PC-9 (cell line): Measurements from ENCODE around the gene S100A16.

Source experiments
- EZH2 ChIP-seq: fragments of 200-600 bp; sonication (generic); IDR thresholded peaks from 2 replicates; pipeline ENCODE4 v1.8.0; 2017; ENCODE audit warnings: antibody characterized with exemption, low read depth
- TF ChIP-seq, protein P1 (sequence below): fragments of 200-600 bp; sonication (generic); conservative IDR thresholded peaks from 2 replicates; pipeline ENCODE4 v1.6.1; 2017; ENCODE audit warnings: mixed run types, antibody characterized with exemption, mild to moderate bottlenecking, moderate library complexity

DNA sequence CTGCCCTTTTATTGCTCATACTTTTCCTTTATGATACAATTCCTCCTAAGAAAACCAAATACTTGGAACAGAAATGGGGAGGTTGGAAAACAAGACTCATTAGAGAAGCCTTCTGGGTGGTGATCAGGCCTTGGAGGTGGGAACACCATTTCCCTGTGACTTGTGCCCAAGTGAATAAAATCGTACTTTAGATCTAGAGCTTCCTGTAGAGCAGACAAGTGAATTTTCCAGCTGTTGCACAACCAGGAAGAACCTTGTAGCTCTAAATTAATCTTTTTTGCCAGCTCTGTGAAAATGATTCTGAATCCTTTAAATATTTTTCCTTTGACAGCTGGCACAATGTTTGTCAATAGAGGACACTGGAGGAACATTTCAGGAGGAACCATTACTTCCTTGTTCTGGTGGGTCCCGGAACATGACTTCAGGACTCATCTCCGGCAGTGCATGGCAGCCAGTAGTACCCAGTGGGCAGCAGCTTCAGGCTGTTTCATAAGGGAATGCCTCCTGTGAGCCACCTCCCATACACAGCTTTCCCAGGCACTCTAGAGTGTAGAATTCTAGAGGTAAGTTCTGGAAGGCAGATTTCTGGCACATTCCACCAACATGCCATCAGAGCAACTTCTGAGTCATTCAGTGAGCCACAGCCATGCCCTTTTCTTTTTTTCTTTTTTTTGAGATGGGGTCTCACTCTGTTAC is 40.0 kb upstream of the S100A16 start:
- TF ChIP-seq, protein P1, sequence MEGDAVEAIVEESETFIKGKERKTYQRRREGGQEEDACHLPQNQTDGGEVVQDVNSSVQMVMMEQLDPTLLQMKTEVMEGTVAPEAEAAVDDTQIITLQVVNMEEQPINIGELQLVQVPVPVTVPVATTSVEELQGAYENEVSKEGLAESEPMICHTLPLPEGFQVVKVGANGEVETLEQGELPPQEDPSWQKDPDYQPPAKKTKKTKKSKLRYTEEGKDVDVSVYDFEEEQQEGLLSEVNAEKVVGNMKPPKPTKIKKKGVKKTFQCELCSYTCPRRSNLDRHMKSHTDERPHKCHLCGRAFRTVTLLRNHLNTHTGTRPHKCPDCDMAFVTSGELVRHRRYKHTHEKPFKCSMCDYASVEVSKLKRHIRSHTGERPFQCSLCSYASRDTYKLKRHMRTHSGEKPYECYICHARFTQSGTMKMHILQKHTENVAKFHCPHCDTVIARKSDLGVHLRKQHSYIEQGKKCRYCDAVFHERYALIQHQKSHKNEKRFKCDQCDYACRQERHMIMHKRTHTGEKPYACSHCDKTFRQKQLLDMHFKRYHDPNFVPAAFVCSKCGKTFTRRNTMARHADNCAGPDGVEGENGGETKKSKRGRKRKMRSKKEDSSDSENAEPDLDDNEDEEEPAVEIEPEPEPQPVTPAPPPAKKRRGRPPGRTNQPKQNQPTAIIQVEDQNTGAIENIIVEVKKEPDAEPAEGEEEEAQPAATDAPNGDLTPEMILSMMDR: no peak
- TF ChIP-seq EZH2: no peak
